Astrocyte (in vitro differentiated cells and primary cell): Measurements from ENCODE around the gene MAP7D2.

Experiments
- CTCF ChIP-seq: IDR thresholded peaks from 2 replicates; pipeline ENCODE4 v1.5.1; 2011; ENCODE audit warnings: low read depth, mild to moderate bottlenecking, inconsistent platforms, low read length, moderate library complexity; ENCODE audit not compliant: insufficient read depth
- EZH2 ChIP-seq: IDR thresholded peaks from 2 replicates; pipeline ENCODE4 v1.6.1; 2012; ENCODE audit warnings: mild to moderate bottlenecking, low read length, inconsistent platforms; ENCODE audit not compliant: insufficient read depth

GRCh38 chrX:20061855-20062254, 54.9 kb downstream of the MAP7D2 start:
- TF ChIP-seq CTCF, result no peak
- no peak for TF ChIP-seq EZH2
